Prostate gland (tissue), 2 donors: ENCODE measurements around the gene TAS2R16. TPM values are rescaled to one million over a fixed set of nuclear protein-coding genes. Genes with fewer than 3 reads are reported as not detected.

ENCODE experiments used
- DNase-seq: peaks from one replicate; pipeline ENCODE4 v3.0.0-alpha.2; 2019; ENCODE audit warnings: low spot score
- H3K27ac ChIP-seq, 2 donors: fragments of 200-600 bp; sonication (generic); 2 replicates each; pipeline ENCODE4 v1.5.1; 2017 to 2019
- H3K27me3 ChIP-seq: fragments of 200-600 bp; sonication (generic); replicated peaks from 2 replicates; pipeline ENCODE4 v1.5.1; 2019; ENCODE audit not compliant: insufficient read depth
- H3K36me3 ChIP-seq, 2 donors: fragments of 200-600 bp; sonication (generic); 1 replicate in 1 of 2; 2 replicates in 1 of 2; pipeline versions ENCODE4 v1.5.1 to v1.8.1; 2017 to 2019
- H3K4me1 ChIP-seq: fragments of 200-600 bp; sonication (generic); replicated peaks from 2 replicates; pipeline ENCODE4 v1.5.1; 2019
- H3K4me3 ChIP-seq, 2 donors: fragments of 200-600 bp; sonication (generic); 2 replicates each; pipeline ENCODE4 v1.5.1; 2017 to 2019
- H3K9me3 ChIP-seq: fragments of 200-600 bp; sonication (generic); 2 replicates; pipeline ENCODE4 v1.5.1; 2017
- POLR2A ChIP-seq: fragments of 450-650 bp; IDR thresholded peaks from one replicate; pipeline ENCODE4 v1.6.1; 2016; ENCODE audit warnings: antibody characterized with exemption, mild to moderate bottlenecking
- POLR2AphosphoS5 ChIP-seq: sonication (generic); formaldehyde crosslinking; IDR thresholded peaks from one replicate; pipeline ENCODE4 v1.6.1; 2017; ENCODE audit warnings: antibody characterized with exemption
- WGBS: methylation state at CpG from one replicate; pipeline ENCODE4 v1.1.5; 2018; 5-methylcytosine and 5-hydroxymethylcytosine counted together
- intact Hi-C: fragments of 100-400 bp; cut with DNase I; formaldehyde crosslinking; loops from one replicate; pipeline ENCODE4 v1.14.2; 2022
- total RNA-seq, 2 donors: library from RNA; depleted of rRNA; stranded (reverse); fragments of >200 nt; gene quantifications; one replicate each; pipeline ENCODE4 v1.1.0, GENCODE V29; 2016
- TF ChIP-seq, protein P1 (sequence below), 4 experiments: fragments of 200-600 bp in 2 of 4; fragments of 450-650 bp in 2 of 4; sonication (generic) in 2 of 4; IDR thresholded peaks; 1 replicate in 3 of 4; 2 replicates in 1 of 4; pipeline ENCODE4 v1.5.1; 2016 to 2019; ENCODE audit warnings: antibody characterized with exemption in 4 of 4, mild to moderate bottlenecking in 2 of 4, moderate library complexity in 2 of 4

The TAS2R16 gene
- total RNA-seq, 2 donors from 2014 or later = not detected

- no peaks in the 10 kb centered on the region for H3K4me1 ChIP-seq
- WGBS = 92% methylated on average over 4 of the region's 4 CpGs
- H3K36me3 ChIP-seq = no peaks in the 10 kb centered on the region
- DNase-seq = no peak
- no peak for TF ChIP-seq POLR2AphosphoS5
- no peak for TF ChIP-seq POLR2A
- TF ChIP-seq, protein P1, sequence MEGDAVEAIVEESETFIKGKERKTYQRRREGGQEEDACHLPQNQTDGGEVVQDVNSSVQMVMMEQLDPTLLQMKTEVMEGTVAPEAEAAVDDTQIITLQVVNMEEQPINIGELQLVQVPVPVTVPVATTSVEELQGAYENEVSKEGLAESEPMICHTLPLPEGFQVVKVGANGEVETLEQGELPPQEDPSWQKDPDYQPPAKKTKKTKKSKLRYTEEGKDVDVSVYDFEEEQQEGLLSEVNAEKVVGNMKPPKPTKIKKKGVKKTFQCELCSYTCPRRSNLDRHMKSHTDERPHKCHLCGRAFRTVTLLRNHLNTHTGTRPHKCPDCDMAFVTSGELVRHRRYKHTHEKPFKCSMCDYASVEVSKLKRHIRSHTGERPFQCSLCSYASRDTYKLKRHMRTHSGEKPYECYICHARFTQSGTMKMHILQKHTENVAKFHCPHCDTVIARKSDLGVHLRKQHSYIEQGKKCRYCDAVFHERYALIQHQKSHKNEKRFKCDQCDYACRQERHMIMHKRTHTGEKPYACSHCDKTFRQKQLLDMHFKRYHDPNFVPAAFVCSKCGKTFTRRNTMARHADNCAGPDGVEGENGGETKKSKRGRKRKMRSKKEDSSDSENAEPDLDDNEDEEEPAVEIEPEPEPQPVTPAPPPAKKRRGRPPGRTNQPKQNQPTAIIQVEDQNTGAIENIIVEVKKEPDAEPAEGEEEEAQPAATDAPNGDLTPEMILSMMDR (IDR thresholded peaks at IDR 0.05) = no peak
- H3K4me3 ChIP-seq = no peak overlapping the region
- intact Hi-C loops = no loop called here
- H3K27me3 ChIP-seq = no peaks in the 10 kb centered on the region
- H3K27ac ChIP-seq = no peak overlapping the region
- no peaks in the 10 kb centered on the region for H3K9me3 ChIP-seq
Observed at GRCh38 chr7:123030631-123031030, 35.1 kb upstream of the TAS2R16 start.

- DNase-seq = no peak
- Histone ChIP-seq H3K27me3 (no peaks in the 10 kb centered on the region), H3K4me1 (no peaks in the 10 kb centered on the region), H3K27ac (no peak overlapping the region), H3K36me3 (no peaks in the 10 kb centered on the region), H3K9me3 (no peaks in the 10 kb centered on the region), H3K4me3 (no peak overlapping the region)
- intact Hi-C loops = loop anchor here (10.0 kb wide), 1 partner anchor 386 kb away; no protein-coding TSS in a partner anchor
- 63% methylated on average over 3 of the region's 3 CpGs for WGBS
- no peak for TF ChIP-seq POLR2A
- TF ChIP-seq POLR2AphosphoS5 = no peak
- TF ChIP-seq, protein P1 (IDR thresholded peaks at IDR 0.05) = no peak
Observed at GRCh38 chr7:123028339-123028738, 32.8 kb upstream of the TAS2R16 start.

- TF ChIP-seq, protein P1 (IDR thresholded peaks at IDR 0.05) = no peak
- TF ChIP-seq POLR2AphosphoS5 (no peak), POLR2A (no peak)
- intact Hi-C loops = loop anchor here (10.0 kb wide), 1 partner anchor 389 kb away; no protein-coding TSS in a partner anchor
- H3K9me3 ChIP-seq = no peaks in the 10 kb centered on the region
- H3K27ac ChIP-seq = no peak overlapping the region
- H3K4me3 ChIP-seq = no peak overlapping the region
- H3K36me3 ChIP-seq = no peaks in the 10 kb centered on the region
- WGBS = 87% methylated on average over 2 of the region's 2 CpGs
- no peaks in the 10 kb centered on the region for H3K4me1 ChIP-seq
- H3K27me3 ChIP-seq = no peaks in the 10 kb centered on the region
- no peak for DNase-seq
Observed at GRCh38 chr7:123026251-123026650, 30.8 kb upstream of the TAS2R16 start.

GRCh38 chr7:123024989-123025758 lies 29.7 kb upstream of the TAS2R16 start:
- intact Hi-C loops = loop anchor here (10.0 kb wide), 1 partner anchor 390 kb away; no protein-coding TSS in a partner anchor
- TF ChIP-seq POLR2A (no peak), POLR2AphosphoS5 (no peak)
- TF ChIP-seq, protein P1 (IDR thresholded peaks at IDR 0.05) = no peak
- Histone ChIP-seq H3K27me3 (no peaks in the 10 kb centered on the region), H3K4me1 (no peaks in the 10 kb centered on the region), H3K36me3 (no peaks in the 10 kb centered on the region), H3K27ac (no peak overlapping the region), H3K9me3 (no peaks in the 10 kb centered on the region), H3K4me3 (no peak overlapping the region)
- WGBS = 32% methylated on average over 3 of the region's 3 CpGs
- no peak for DNase-seq

GRCh38 chr7:123023126-123023525 lies 27.6 kb upstream of the TAS2R16 start:
- TF ChIP-seq POLR2A (no peak), POLR2AphosphoS5 (no peak)
- no peak overlapping the region for H3K4me3 ChIP-seq

More at GRCh38 chr7:123023126-123023525, 27.6 kb upstream of the TAS2R16 start:
- Histone ChIP-seq H3K9me3 (no peaks in the 10 kb centered on the region), H3K4me1 (no peaks in the 10 kb centered on the region), H3K27ac (no peak overlapping the region), H3K27me3 (no peaks in the 10 kb centered on the region), H3K36me3 (no peaks in the 10 kb centered on the region)
- intact Hi-C loops = loop anchor here (10.0 kb wide), 1 partner anchor 392 kb away; no protein-coding TSS in a partner anchor
- no peak for DNase-seq
